GM23248 (cell line): Measurements from ENCODE around the gene MNAT1. TPM values are rescaled to one million over a fixed set of nuclear protein-coding genes. Genes with fewer than 3 reads are reported as not detected.
"Not testable (repeated sequence)": the region's sequence is repeated elsewhere in the genome, so short reads cannot be mapped to it uniquely, and the experiment has no call there.

Source experiments
- DNase-seq: peaks from one replicate; pipeline ENCODE4 v3.0.0-alpha.2; 2015
- H2AFZ ChIP-seq: fragments of 200-600 bp; sonication (generic); 2 replicates; pipeline ENCODE4 v1.6.1; 2016; ENCODE audit warnings: antibody characterized with exemption
- H3F3A ChIP-seq: fragments of 200-600 bp; sonication (generic); 2 replicates; pipeline ENCODE4 v1.6.1; 2016; ENCODE audit warnings: mild to moderate bottlenecking, antibody characterized with exemption, mixed run types; ENCODE audit not compliant: insufficient read depth
- H3K27ac ChIP-seq: fragments of 200-600 bp; sonication (generic); 2 replicates; pipeline ENCODE4 v1.5.1; 2016; ENCODE audit warnings: mild to moderate bottlenecking
- H3K27me3 ChIP-seq: fragments of 200-600 bp; sonication (generic); replicated peaks from 2 replicates; pipeline ENCODE4 v1.6.1; 2016; ENCODE audit warnings: mild to moderate bottlenecking; ENCODE audit not compliant: insufficient read depth
- H3K36me3 ChIP-seq: fragments of 200-600 bp; sonication (generic); 2 replicates; pipeline ENCODE4 v1.6.1; 2016; ENCODE audit warnings: low read depth, mild to moderate bottlenecking
- H3K4me1 ChIP-seq: fragments of 200-600 bp; sonication (generic); 2 replicates; pipeline ENCODE4 v1.6.1; 2016; ENCODE audit warnings: mild to moderate bottlenecking; ENCODE audit not compliant: insufficient read depth
- H3K4me2 ChIP-seq: fragments of 200-600 bp; sonication (generic); one replicate; pipeline ENCODE4 v1.6.1; 2016; ENCODE audit warnings: mild to moderate bottlenecking; ENCODE audit not compliant: unreplicated experiment
- H3K4me3 ChIP-seq: fragments of 200-600 bp; sonication (generic); 2 replicates; pipeline ENCODE4 v1.5.1; 2016; ENCODE audit warnings: mild to moderate bottlenecking
- H3K79me2 ChIP-seq: fragments of 200-600 bp; sonication (generic); 2 replicates; pipeline ENCODE4 v1.6.1; 2016; ENCODE audit warnings: mild to moderate bottlenecking; ENCODE audit not compliant: insufficient read depth
- H3K9ac ChIP-seq: fragments of 200-600 bp; sonication (generic); 2 replicates; pipeline ENCODE4 v1.6.1; 2016; ENCODE audit warnings: mild to moderate bottlenecking
- H3K9me2 ChIP-seq: fragments of 200-600 bp; sonication (generic); 2 replicates; pipeline ENCODE4 v1.6.1; 2016; ENCODE audit warnings: mixed run types, mild to moderate bottlenecking, moderate library complexity; ENCODE audit not compliant: insufficient read depth
- H3K9me3 ChIP-seq: fragments of 200-600 bp; sonication (generic); one replicate; pipeline ENCODE4 v1.6.1; 2017; ENCODE audit warnings: low read depth
- H4K20me1 ChIP-seq: fragments of 200-600 bp; sonication (generic); 2 replicates; pipeline ENCODE4 v1.6.0; 2016; ENCODE audit not compliant: insufficient read depth
- EZH2 ChIP-seq: fragments of 200-600 bp; sonication (generic); IDR thresholded peaks from 2 replicates; pipeline ENCODE4 v1.6.1; 2018; ENCODE audit warnings: antibody characterized with exemption, mild to moderate bottlenecking; ENCODE audit not compliant: insufficient read depth, poor library complexity, severe bottlenecking
- EZH2phosphoT487 ChIP-seq: fragments of 200-600 bp; sonication (generic); IDR thresholded peaks from 2 replicates; pipeline ENCODE4 v1.6.1; 2018; ENCODE audit warnings: antibody characterized with exemption, moderate library complexity, mild to moderate bottlenecking, low read depth; ENCODE audit not compliant: insufficient read depth
- WGBS, 2 experiments: methylation state at CpG; one replicate each; pipeline ENCODE4 v1.1.6; 2015 to 2017; ENCODE audit warnings: low lambda C conversion rate in 2 of 2, low coverage in 1 of 2; ENCODE audit errors: missing lambda C conversion rate in 2 of 2; 5-methylcytosine and 5-hydroxymethylcytosine counted together
- in situ Hi-C: fragments of 300-500 bp; cut with MboI; formaldehyde crosslinking; loops from 2 replicates; pipeline ENCODE4 v1.15.0; 2020
- polyA plus RNA-seq: library from polyadenylated mRNA; unstranded; fragments of >200 nt; fragmentation: Nextera tagmentation; extraction: Ambion mirVana; gene quantifications from 2 replicates; pipeline ENCODE4 v1.2.1, GENCODE V29; 2016
- total RNA-seq: library from RNA; depleted of rRNA; stranded (reverse); fragments of >200 nt; shearing (Covaris generic); gene quantifications from 2 replicates; pipeline ENCODE4 v1.2.3, GENCODE V29; 2014

MNAT1 gene
- total and polyA plus RNA-seq, 2 experiments from 2014 or later, result 39.9 to 53.8 TPM

DNA sequence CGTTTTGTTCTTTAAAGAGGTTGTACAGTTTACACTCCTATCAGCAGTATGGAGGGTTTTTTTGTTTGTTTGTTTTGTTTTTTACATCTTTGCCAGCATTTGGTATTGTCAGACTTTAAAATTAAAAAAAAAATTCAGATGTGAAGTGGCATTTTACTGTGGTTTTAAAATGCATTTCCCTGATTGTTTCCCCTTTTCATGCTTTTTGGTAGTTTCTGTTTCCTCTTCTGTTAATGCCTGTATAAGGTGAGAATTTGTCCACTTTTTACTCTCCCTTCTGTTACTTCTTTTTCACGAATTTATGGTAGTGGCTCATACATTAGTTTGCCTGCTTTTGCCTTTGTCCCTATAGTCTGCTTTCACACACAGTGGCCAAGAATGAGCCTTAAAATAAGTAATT, 36.6 kb downstream of the MNAT1 start:
- Histone ChIP-seq H3K4me1 (peaks cover 38% of the 10 kb centered on the region), H3K27me3 (no peaks in the 10 kb centered on the region), H3K9me3 (no peaks in the 10 kb centered on the region), H3K4me3 (no peak overlapping the region), H3K9me2 (no peaks in the 10 kb centered on the region), H3K9ac (no peak overlapping the region), H3K79me2 (peaks cover 98% of the 10 kb centered on the region), H3K36me3 (no peaks in the 10 kb centered on the region), H3F3A (peaks cover 23% of the 10 kb centered on the region), H4K20me1 (0 out of 2 replicates have a peak, but pooled peaks cover 3% of the 10 kb centered on the region), H3K27ac (no peak overlapping the region), H2AFZ (no peak overlapping the region), H3K4me2 (no peak overlapping the region)
- in situ Hi-C loops, result no loop called here
- DNase-seq, result no peak
- TF ChIP-seq EZH2, result no peak
- TF ChIP-seq EZH2phosphoT487, result no peak
- 50% methylated on average over 2 of the region's 2 CpGs for WGBS, 2 experiments

DNA sequence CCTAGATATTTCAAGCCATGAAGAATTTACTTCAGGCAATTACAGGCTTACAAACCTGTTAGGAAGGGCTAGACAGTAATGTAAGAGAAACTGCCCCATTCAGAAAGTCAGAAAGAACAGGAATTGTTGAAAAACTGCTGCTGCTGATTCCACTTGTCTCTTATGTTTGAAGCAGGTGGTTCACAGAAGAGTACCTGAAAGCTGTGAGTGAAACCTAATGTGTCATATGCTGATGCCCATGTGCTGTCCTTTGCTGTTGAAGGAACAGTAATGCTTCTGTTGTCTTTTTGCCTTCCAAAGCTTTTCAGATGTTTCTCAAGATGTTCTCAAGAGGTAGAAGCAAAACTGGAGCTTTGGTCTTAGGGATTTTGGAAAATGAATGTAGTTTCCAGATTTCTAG, 39.0 kb downstream of the MNAT1 start:
- H3K9me3 ChIP-seq, result no peaks in the 10 kb centered on the region
- no peak overlapping the region for H3K27ac ChIP-seq
- 0 out of 2 replicates have a peak, but pooled peaks cover 3% of the 10 kb centered on the region for H4K20me1 ChIP-seq
- no peak overlapping the region for H3K9ac ChIP-seq
- peaks cover 89% of the 10 kb centered on the region for H3K79me2 ChIP-seq
- peaks cover 38% of the 10 kb centered on the region for H3F3A ChIP-seq
- H3K4me3 ChIP-seq, result no peak overlapping the region
- H3K9me2 ChIP-seq, result no peaks in the 10 kb centered on the region
- in situ Hi-C loops, result no loop called here
- H3K4me2 ChIP-seq, result no peak overlapping the region
- H3K4me1 ChIP-seq, result peaks cover 53% of the 10 kb centered on the region
- no peaks in the 10 kb centered on the region for H3K36me3 ChIP-seq
- H3K27me3 ChIP-seq, result no peaks in the 10 kb centered on the region
- no peak overlapping the region for H2AFZ ChIP-seq
- no peak for DNase-seq
- no peak for TF ChIP-seq EZH2
- TF ChIP-seq EZH2phosphoT487, result no peak

DNA sequence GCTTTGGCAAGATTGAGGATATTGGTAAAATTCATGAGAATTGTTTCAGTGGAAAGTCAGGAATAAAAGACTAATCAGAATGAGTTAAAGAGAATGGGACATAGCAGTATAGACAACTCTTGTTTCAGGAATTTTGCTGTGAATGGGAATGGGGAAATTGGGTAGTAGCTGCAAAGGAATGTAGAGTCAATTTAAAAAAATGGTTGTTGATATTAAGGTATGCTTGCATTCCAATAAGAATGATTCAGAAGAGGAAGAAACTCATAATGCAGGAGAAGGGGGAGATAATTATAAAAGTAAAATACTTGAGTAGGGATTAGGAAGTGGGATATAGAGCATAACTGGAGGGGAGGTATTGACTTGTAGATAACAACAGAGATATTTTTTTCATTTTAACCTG, 40.7 kb downstream of the MNAT1 start:
- H3K9me3 ChIP-seq, result no peaks in the 10 kb centered on the region
- H4K20me1 ChIP-seq, result 0 out of 2 replicates have a peak, but pooled peaks cover 3% of the 10 kb centered on the region
- no peak overlapping the region for H2AFZ ChIP-seq
- H3F3A ChIP-seq, result peaks cover 44% of the 10 kb centered on the region
- peaks cover 89% of the 10 kb centered on the region for H3K79me2 ChIP-seq
- DNase-seq, result peak; percentile 64
- in situ Hi-C loops, result no loop called here
- no peaks in the 10 kb centered on the region for H3K27me3 ChIP-seq
- TF ChIP-seq EZH2phosphoT487 (no peak), EZH2 (no peak)
- peaks cover 55% of the 10 kb centered on the region for H3K4me1 ChIP-seq
- no peaks in the 10 kb centered on the region for H3K36me3 ChIP-seq
- H3K27ac ChIP-seq, result peak overlapping the region; percentile 52
- 0 out of 2 replicates have a peak overlapping the region, but pooled peaks have one; percentile 5 for H3K4me3 ChIP-seq
- peak overlapping the region; percentile 59 for H3K4me2 ChIP-seq
- no peaks in the 10 kb centered on the region for H3K9me2 ChIP-seq
- H3K9ac ChIP-seq, result no peak overlapping the region

DNA sequence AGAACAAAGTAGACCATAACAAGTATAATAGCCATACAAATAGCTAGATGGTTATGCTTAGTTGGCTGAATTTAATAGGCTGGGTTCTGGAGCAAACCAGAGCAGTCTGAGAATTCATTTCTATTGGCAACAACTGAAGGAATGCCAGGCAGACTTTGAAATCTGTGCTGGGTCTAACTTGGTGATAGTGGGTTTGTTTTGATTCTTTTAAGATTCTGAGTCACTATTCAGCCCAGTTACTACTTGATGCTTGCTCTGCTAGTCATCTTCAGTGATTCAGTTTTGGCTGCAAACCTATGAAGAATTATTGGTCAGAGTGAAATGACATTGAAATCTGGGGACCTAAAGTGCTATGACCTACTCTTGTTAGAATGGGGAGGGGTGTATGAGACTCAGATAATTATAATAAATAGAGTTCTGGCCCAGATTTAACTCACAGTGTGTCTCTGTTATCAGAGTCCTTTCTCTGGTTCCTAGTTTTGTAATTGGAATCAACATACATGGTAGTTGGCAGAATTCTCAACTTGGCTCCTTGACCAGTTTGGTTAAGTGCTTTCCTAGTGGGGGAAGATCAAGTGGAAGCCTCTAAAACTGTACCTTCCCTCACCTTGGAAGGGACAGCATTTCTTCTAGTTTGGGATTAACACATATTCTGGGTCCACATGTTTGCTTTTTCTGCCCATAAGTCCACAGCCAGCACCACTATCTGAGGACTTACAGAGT, 43.5 kb downstream of the MNAT1 start:
- Histone ChIP-seq H3K79me2 (peaks cover 89% of the 10 kb centered on the region), H3K4me3 (peak overlapping the region; percentile 31; the same call in 1 of the 2 replicates), H3K36me3 (no peaks in the 10 kb centered on the region), H4K20me1 (no peaks in the 10 kb centered on the region), H3K9ac (peak overlapping the region; percentile 25; the same call in 1 of the 2 replicates), H3K9me3 (no peaks in the 10 kb centered on the region), H3K4me2 (peak overlapping the region; percentile 76), H3K27me3 (no peaks in the 10 kb centered on the region), H3K27ac (peak overlapping the region; percentile 80), H3K9me2 (no peaks in the 10 kb centered on the region), H3K4me1 (peaks cover 61% of the 10 kb centered on the region), H2AFZ (no peak overlapping the region), H3F3A (peaks cover 44% of the 10 kb centered on the region)
- TF ChIP-seq EZH2phosphoT487 (no peak), EZH2 (no peak)
- peak; percentile 95 for DNase-seq
- in situ Hi-C loops, result no loop called here

DNA sequence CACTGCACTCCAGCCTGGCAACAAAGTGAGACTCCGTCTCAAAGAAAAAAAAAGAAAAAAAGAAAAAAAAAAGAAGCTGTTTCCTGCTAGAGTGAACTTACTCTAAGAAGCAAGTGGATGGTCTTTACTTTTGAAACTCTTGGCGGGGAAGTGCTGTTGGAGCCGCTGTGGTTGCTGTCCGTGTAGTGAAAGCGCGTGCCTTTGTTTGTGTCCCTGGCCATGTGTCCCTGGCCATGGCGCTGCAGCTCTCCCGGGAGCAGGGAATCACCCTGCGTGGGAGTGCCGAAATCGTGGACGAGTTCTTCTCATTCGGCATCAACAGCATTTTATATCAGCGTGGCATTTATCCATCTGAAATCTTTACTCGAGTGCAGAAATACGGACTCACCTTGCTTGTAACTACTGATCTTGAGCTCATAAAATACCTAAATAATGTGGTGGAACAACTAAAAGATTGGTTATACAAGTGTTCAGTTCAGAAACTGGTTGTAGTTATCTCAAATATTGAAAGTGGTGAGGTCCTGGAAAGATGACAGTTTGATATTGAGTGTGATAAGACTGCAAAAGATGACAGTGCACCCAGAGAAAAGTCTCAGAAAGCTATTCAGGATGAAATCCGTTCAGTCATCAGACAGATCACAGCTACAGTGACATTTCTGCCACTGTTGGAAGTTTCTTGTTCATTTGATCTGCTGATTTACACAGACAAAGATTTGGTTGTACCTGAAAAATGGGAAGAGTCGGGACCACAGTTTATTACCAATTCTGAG, 45.4 kb downstream of the MNAT1 start:
- H2AFZ ChIP-seq, H3K9me2 ChIP-seq, H4K20me1 ChIP-seq, H3K4me2 ChIP-seq, in situ Hi-C loops, H3K27ac ChIP-seq, DNase-seq, H3K27me3 ChIP-seq, H3K4me3 ChIP-seq, H3K36me3 ChIP-seq, H3K9me3 ChIP-seq, H3K9ac ChIP-seq: not testable (repeated sequence)
- Histone ChIP-seq H3K79me2 (peaks cover 89% of the 10 kb centered on the region), H3F3A (peaks cover 33% of the 10 kb centered on the region), H3K4me1 (peaks cover 47% of the 10 kb centered on the region)
- WGBS, 2 experiments, result 97 to 98% methylated on average over 17 to 18 of the region's 18 CpGs

DNA sequence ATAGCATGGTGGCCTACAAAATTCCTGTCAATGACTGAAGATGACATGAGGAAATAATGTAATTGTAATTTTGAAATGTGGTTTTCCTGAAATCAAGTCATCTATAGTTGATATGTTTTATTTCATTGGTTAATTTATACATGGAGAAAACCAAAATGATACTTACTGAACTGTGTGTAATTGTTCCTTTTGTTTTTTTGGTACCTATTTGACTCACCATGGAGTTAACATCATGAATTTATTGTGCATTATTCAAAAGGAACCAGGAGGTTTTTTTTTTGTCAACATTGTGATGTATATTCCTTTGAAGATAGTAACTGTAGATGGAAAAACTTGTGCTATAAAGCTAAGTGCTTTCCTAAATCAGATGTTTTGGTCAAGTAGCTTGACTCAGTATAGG, 46.0 kb downstream of the MNAT1 start:
- Histone ChIP-seq H3K79me2 (peaks cover 91% of the 10 kb centered on the region), H3F3A (peaks cover 26% of the 10 kb centered on the region), H3K4me1 (peaks cover 40% of the 10 kb centered on the region)
- H3K27me3 ChIP-seq, in situ Hi-C loops, H2AFZ ChIP-seq, H3K4me2 ChIP-seq, H3K27ac ChIP-seq, H3K4me3 ChIP-seq, H3K9me2 ChIP-seq, DNase-seq, H3K9ac ChIP-seq, H3K9me3 ChIP-seq, H3K36me3 ChIP-seq, H4K20me1 ChIP-seq: not testable (repeated sequence)
